H1 (cell line): ENCODE results near the gene INPP4B. TPM values are rescaled to one million over a fixed set of nuclear protein-coding genes. Genes with fewer than 3 reads are reported as not detected.

Experiments used
- CTCF ChIA-PET: fragments of 300-600 bp; sonication (Branson Sonifier 250); formaldehyde crosslinking; loops from one replicate; lab custom pipeline; 2021; ENCODE audit not compliant: partially characterized antibody; lab: Charles Lee
- POLR2A ChIA-PET: fragments of 300-600 bp; sonication (Branson Sonifier 250); formaldehyde crosslinking; loops from one replicate; lab custom pipeline; 2021; ENCODE audit warnings: inconsistent platforms; ENCODE audit not compliant: partially characterized antibody; lab: Charles Lee
- DNase-seq, 2 experiments: peaks; one replicate each; pipeline versions ENCODE4 v3.0.0 to v3.0.0-alpha.2; 2010 to 2022; ENCODE audit warnings: low spot score in 2 of 2, low read depth in 1 of 2, mixed read lengths in 1 of 2
- FAIRE-seq: peaks from 2 replicates; lab custom pipeline; 2011; peaks lifted over from hg19 to GRCh38; lab: Jason Lieb, UNC
- H2AFZ ChIP-seq: 2 replicates; pipeline ENCODE4 v1.8.1; 2012; ENCODE audit warnings: low read length, inconsistent platforms
- H2AK5ac ChIP-seq: 2 replicates; pipeline ENCODE4 v1.6.1; 2013; ENCODE audit warnings: low read depth, low read length
- H2BK120ac ChIP-seq: replicated peaks from 2 replicates; pipeline ENCODE3; 2013; ENCODE audit warnings: low read depth, low read length, inconsistent platforms
- H2BK12ac ChIP-seq: 2 replicates; pipeline ENCODE4 v1.6.1; 2013; ENCODE audit warnings: low read depth, low read length
- H2BK15ac ChIP-seq: 2 replicates; pipeline ENCODE4 v1.6.1; 2013; ENCODE audit warnings: low read length
- H2BK20ac ChIP-seq: 2 replicates; pipeline ENCODE4 v1.6.1; 2013; ENCODE audit warnings: low read length
- H2BK5ac ChIP-seq: 2 replicates; pipeline ENCODE4 v1.6.1; 2013; ENCODE audit warnings: low read depth, low read length
- H3K14ac ChIP-seq: 2 replicates; pipeline ENCODE4 v1.6.1; 2013; ENCODE audit warnings: inconsistent platforms; ENCODE audit not compliant: insufficient read length
- H3K18ac ChIP-seq: 2 replicates; pipeline ENCODE4 v1.6.1; 2013; ENCODE audit warnings: low read length; ENCODE audit errors: extremely low read depth
- H3K23ac ChIP-seq: 2 replicates; pipeline ENCODE4 v1.6.1; 2013; ENCODE audit warnings: inconsistent platforms; ENCODE audit not compliant: insufficient read length
- H3K23me2 ChIP-seq: 2 replicates; pipeline ENCODE4 v1.6.1; 2013; ENCODE audit warnings: low read depth, low read length
- H3K27ac ChIP-seq: 2 replicates; pipeline ENCODE4 v1.6.1; 2011; ENCODE audit warnings: low read depth, low read length, inconsistent platforms
- H3K27me3 ChIP-seq, 4 experiments: replicated peaks in 1 of 4; 1 replicate in 1 of 4; 2 replicates in 3 of 4; pipeline versions ENCODE4 v1.6.1 to v1.8.1; 2011 to 2013; ENCODE audit warnings: low read length in 3 of 4, mild to moderate bottlenecking in 3 of 4, inconsistent platforms in 2 of 4, mixed read lengths in 2 of 4, moderate library complexity in 1 of 4; ENCODE audit not compliant: control insufficient read depth in 3 of 4, insufficient read depth in 3 of 4; ENCODE audit errors: extremely low read depth in 1 of 4
- H3K36me3 ChIP-seq, 4 experiments: 2 replicates each; pipeline versions ENCODE4 v1.6.1 to v1.8.1; 2011 to 2013; ENCODE audit warnings: mild to moderate bottlenecking in 4 of 4, low read length in 3 of 4, moderate library complexity in 2 of 4, control low read depth in 1 of 4, inconsistent platforms in 1 of 4; ENCODE audit not compliant: insufficient read depth in 4 of 4, control insufficient read depth in 2 of 4
- H3K4ac ChIP-seq: replicated peaks from 2 replicates; pipeline ENCODE3; 2013; ENCODE audit warnings: low read length, low read depth, mixed read lengths, inconsistent platforms; ENCODE audit not compliant: insufficient read length
- H3K4me1 ChIP-seq, 4 experiments: replicated peaks in 1 of 4; 1 replicate in 1 of 4; 2 replicates in 3 of 4; pipeline versions ENCODE4 v1.6.1 to v1.8.1; 2011 to 2013; ENCODE audit warnings: low read length in 3 of 4, inconsistent platforms in 2 of 4, mixed read lengths in 1 of 4; ENCODE audit not compliant: insufficient read depth in 4 of 4, control insufficient read depth in 3 of 4
- H3K4me2 ChIP-seq, 2 experiments: 2 replicates each; pipeline versions ENCODE4 v1.6.1 to v1.8.1; 2011 to 2013; ENCODE audit warnings: low read depth in 2 of 2, low read length in 2 of 2, control low read depth in 1 of 2, inconsistent platforms in 1 of 2, mild to moderate bottlenecking in 1 of 2; ENCODE audit not compliant: insufficient read depth in 1 of 2
- H3K4me3 ChIP-seq, 4 experiments: fragments of 200-600, 300-600 bp in 1 of 4; sonication (generic), shearing (Covaris generic), sonication (Bioruptor Twin) in 1 of 4; 2 replicates each; pipeline versions ENCODE4 v1.5.1 to v1.8.1; 2011 to 2016; ENCODE audit warnings: low read length in 4 of 4, low read depth in 3 of 4, control low read depth in 2 of 4, inconsistent platforms in 2 of 4, mild to moderate bottlenecking in 2 of 4, mixed read lengths in 1 of 4, moderate library complexity in 1 of 4; ENCODE audit not compliant: insufficient read depth in 2 of 4; ENCODE audit errors: extremely low read depth in 1 of 4
- H3K56ac ChIP-seq: replicated peaks from 2 replicates; pipeline ENCODE3; 2013; ENCODE audit warnings: low read depth, mild to moderate bottlenecking, mixed read lengths, low read length, inconsistent platforms; ENCODE audit not compliant: insufficient read length
- H3K79me1 ChIP-seq: 2 replicates; pipeline ENCODE4 v1.6.1; 2013; ENCODE audit warnings: low read depth, low read length, control low read depth
- H3K79me2 ChIP-seq, 2 experiments: 2 replicates each; pipeline versions ENCODE4 v1.6.1 to v1.8.1; 2012 to 2013; ENCODE audit warnings: low read length in 2 of 2, mild to moderate bottlenecking in 2 of 2, inconsistent platforms in 1 of 2; ENCODE audit not compliant: insufficient read depth in 2 of 2, control insufficient read depth in 1 of 2
- H3K9ac ChIP-seq, 4 experiments: replicated peaks in 1 of 4; 1 replicate in 1 of 4; 2 replicates in 3 of 4; pipeline versions ENCODE4 v1.6.1 to v1.8.1; 2011 to 2013; ENCODE audit warnings: low read depth in 3 of 4, low read length in 3 of 4, control low read depth in 2 of 4, mild to moderate bottlenecking in 2 of 4, moderate library complexity in 2 of 4, inconsistent platforms in 1 of 4; ENCODE audit errors: extremely low read depth in 1 of 4
- H3K9me3 ChIP-seq, 2 experiments: 2 replicates each; pipeline versions ENCODE4 v1.6.1 to v1.8.1; 2012 to 2013; ENCODE audit warnings: mild to moderate bottlenecking in 2 of 2, moderate library complexity in 2 of 2, control low read depth in 1 of 2, inconsistent platforms in 1 of 2, low read depth in 1 of 2, low read length in 1 of 2, mixed read lengths in 1 of 2; ENCODE audit not compliant: insufficient read depth in 2 of 2
- H4K20me1 ChIP-seq, 2 experiments: replicated peaks in 1 of 2; 2 replicates each; pipeline versions ENCODE3 to v1.8.1; 2011 to 2013; ENCODE audit warnings: inconsistent platforms in 2 of 2, low read length in 2 of 2, mild to moderate bottlenecking in 1 of 2; ENCODE audit not compliant: insufficient read depth in 2 of 2, control insufficient read depth in 1 of 2
- H4K5ac ChIP-seq: 2 replicates; pipeline ENCODE4 v1.6.1; 2013; ENCODE audit warnings: low read length, low read depth, mixed read lengths, inconsistent platforms; ENCODE audit not compliant: insufficient read length
- H4K8ac ChIP-seq: 2 replicates; pipeline ENCODE4 v1.8.0; 2013; ENCODE audit warnings: mild to moderate bottlenecking, moderate library complexity, low read length, inconsistent platforms; ENCODE audit not compliant: insufficient read depth; ENCODE audit errors: extremely low read depth
- H4K91ac ChIP-seq: replicated peaks from 2 replicates; pipeline ENCODE3; 2013; ENCODE audit warnings: low read length, mixed read lengths, inconsistent platforms; ENCODE audit not compliant: insufficient read length
- CBX8 ChIP-seq: fragments of 300-800, 300-1000 bp; sonication (generic); IDR thresholded peaks from 2 replicates; pipeline ENCODE4 v1.7.1; 2016; ENCODE audit warnings: low read depth, low read length, borderline replicate concordance
- MAFK ChIP-seq: IDR thresholded peaks from 2 replicates; pipeline ENCODE4 v1.6.1; 2012; ENCODE audit warnings: low read depth, mild to moderate bottlenecking, improper control_type of control experiment, low read length
- SP2 ChIP-seq: IDR thresholded peaks from 2 replicates; pipeline ENCODE4 v1.6.1; 2012; ENCODE audit warnings: mild to moderate bottlenecking, low read length, inconsistent platforms
- YY1 ChIP-seq: IDR thresholded peaks from 2 replicates; pipeline ENCODE4 v1.6.1; 2011; ENCODE audit warnings: low read depth, mild to moderate bottlenecking, low read length
- WGBS, 2 experiments: shearing (Covaris generic) in 1 of 2; methylation state at CpG; one replicate each; pipeline versions ENCODE4 v1.1.6 to v1.1.7; 2013 to 2015; ENCODE audit warnings: low lambda C conversion rate in 2 of 2, mixed read lengths in 2 of 2, inconsistent platforms in 1 of 2, low coverage in 1 of 2, missing lambda C conversion rate in 1 of 2; ENCODE audit not compliant: insufficient replicate concordance in 2 of 2, insufficient coverage in 1 of 2, insufficient read length in 1 of 2; ENCODE audit errors: extremely low coverage in 1 of 2, missing lambda C conversion rate in 1 of 2; 5-methylcytosine and 5-hydroxymethylcytosine counted together
- polyA plus RNA-seq, 7 experiments: library from polyadenylated mRNA; depleted of rRNA in 3 of 7; stranded (reverse) in 5 of 7; unstranded in 2 of 7; fragments of >200 nt in 5 of 7; fragments of 200-250 nt in 2 of 7; gene quantifications; 1 replicate in 5 of 7; 2 replicates in 1 of 7; 4 replicates in 1 of 7; pipeline versions ENCODE4 v1.2.1 to v1.2.3, GENCODE V29; 2011 to 2013; ENCODE audit warnings: missing spikeins in 2 of 7, mixed read lengths in 2 of 7
- total RNA-seq: library from RNA; stranded (reverse); fragmentation: NEBNext Ultra II Directional; extraction: Animal tissue kit (Norgen Biotek cat#: 25700); gene quantifications from 2 replicates; pipeline ENCODE4 v1.2.1, GENCODE V29; 2021
- TF ChIP-seq, protein P1 (sequence below): IDR thresholded peaks from 2 replicates; pipeline ENCODE4 v1.6.1; 2012; ENCODE audit warnings: inconsistent platforms

The INPP4B gene
- total and polyA plus RNA-seq, 2 of the 8 experiments (the other 6 are each of a cell fraction or from before 2014, with no cell fraction given) = 0.11 to 0.54 TPM

DNA sequence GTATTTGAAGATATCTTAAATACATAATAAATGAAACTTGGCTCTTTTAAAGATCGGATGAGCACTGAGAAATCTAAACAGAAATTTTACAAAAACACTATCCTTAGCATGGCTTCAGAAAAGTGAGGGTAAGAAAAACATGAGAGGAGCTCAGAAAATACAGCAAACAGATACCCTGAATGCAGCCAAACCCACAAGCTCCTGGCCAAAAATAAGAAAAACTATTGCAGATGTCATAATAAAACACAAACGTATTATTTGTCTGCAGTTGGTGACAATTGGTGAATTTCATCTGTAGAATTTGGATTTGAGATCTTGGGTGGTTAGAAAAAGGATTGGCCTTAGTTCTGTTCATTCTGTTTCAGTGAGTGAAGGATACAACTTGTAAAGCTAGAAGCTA is 603.9 kb downstream of the INPP4B start:
- POLR2A ChIA-PET = no interaction called here

More for the DNA sequence above, 603.9 kb downstream of the INPP4B start:
- 82% methylated on average over 2 of the region's 2 CpGs; no CpG with 5 or more reads in 1 of the 2 experiments for WGBS, 2 experiments
- CTCF ChIA-PET = interaction anchor here (0.6 to 1.2 kb wide), 3 partner anchors 16 to 608 kb away, joined by 3 read pairs; no protein-coding TSS in a partner anchor
- no peak overlapping the region for H4K8ac ChIP-seq
- no peak overlapping the region for H3K9ac ChIP-seq
- no peak overlapping the region for H3K18ac ChIP-seq
- no peaks in the 10 kb centered on the region for H3K23me2 ChIP-seq
- H2BK5ac ChIP-seq = no peak overlapping the region
- no peaks in the 10 kb centered on the region for H3K4me1 ChIP-seq
- H3K79me2 ChIP-seq = no peaks in the 10 kb centered on the region
- no peaks in the 10 kb centered on the region for H3K79me1 ChIP-seq
- no peak overlapping the region for H3K56ac ChIP-seq
- H2BK120ac ChIP-seq = no peak overlapping the region
- H3K4me2 ChIP-seq = no peak overlapping the region
- H2BK12ac ChIP-seq = no peak overlapping the region
- no peak overlapping the region for H2AK5ac ChIP-seq
- H3K9me3 ChIP-seq = no peaks in the 10 kb centered on the region
- H2BK20ac ChIP-seq = no peak overlapping the region
- DNase-seq (no peak), FAIRE-seq (no peak)
- H2BK15ac ChIP-seq = no peak overlapping the region
- no peak for TF ChIP-seq SP2
- no peak for TF ChIP-seq MAFK
- TF ChIP-seq YY1 = no peak
- TF ChIP-seq CBX8 = no peak
- TF ChIP-seq, protein P1, sequence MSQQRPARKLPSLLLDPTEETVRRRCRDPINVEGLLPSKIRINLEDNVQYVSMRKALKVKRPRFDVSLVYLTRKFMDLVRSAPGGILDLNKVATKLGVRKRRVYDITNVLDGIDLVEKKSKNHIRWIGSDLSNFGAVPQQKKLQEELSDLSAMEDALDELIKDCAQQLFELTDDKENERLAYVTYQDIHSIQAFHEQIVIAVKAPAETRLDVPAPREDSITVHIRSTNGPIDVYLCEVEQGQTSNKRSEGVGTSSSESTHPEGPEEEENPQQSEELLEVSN = no peak
- H3K4me3 ChIP-seq = no peak overlapping the region
- H4K20me1 ChIP-seq = no peaks in the 10 kb centered on the region
- H3K23ac ChIP-seq = no peak overlapping the region
- H3K4ac ChIP-seq = no peak overlapping the region
- no peak overlapping the region for H2AFZ ChIP-seq
- no peak overlapping the region for H3K14ac ChIP-seq
- no peak overlapping the region for H4K91ac ChIP-seq
- H3K27ac ChIP-seq = no peak overlapping the region
- H4K5ac ChIP-seq = no peak overlapping the region
- no peaks in the 10 kb centered on the region for H3K27me3 ChIP-seq
- no peaks in the 10 kb centered on the region for H3K36me3 ChIP-seq
